Osteoblast (primary cell): Measurements from ENCODE around the gene COPG2. TPM values are rescaled to one million over a fixed set of nuclear protein-coding genes. Genes with fewer than 3 reads are reported as not detected.
A peak's percentile ranks its signal among the peaks of the same experiment; 100 is the strongest.

Source experiments
- DNase-seq: peaks from one replicate; pipeline ENCODE4 v3.0.0; 2011; ENCODE audit warnings: low spot score, mixed read lengths; ENCODE audit not compliant: insufficient read length; ENCODE audit errors: missing footprints
- H2AFZ ChIP-seq: 2 replicates; pipeline ENCODE4 v1.6.0; 2011; ENCODE audit warnings: mild to moderate bottlenecking, low read length
- H3K27ac ChIP-seq: 2 replicates; pipeline ENCODE4 v1.5.1; 2011; ENCODE audit warnings: mild to moderate bottlenecking, low read depth, low read length, moderate library complexity
- H3K27me3 ChIP-seq: 2 replicates; pipeline ENCODE4 v1.6.0; 2012; ENCODE audit warnings: mild to moderate bottlenecking, control low read depth, inconsistent platforms, low read length, moderate library complexity; ENCODE audit not compliant: insufficient read depth
- H3K36me3 ChIP-seq: 2 replicates; pipeline ENCODE4 v1.5.1; 2011; ENCODE audit warnings: mild to moderate bottlenecking, low read length, control low read depth, moderate library complexity; ENCODE audit not compliant: insufficient read depth
- H3K4me1 ChIP-seq: 2 replicates; pipeline ENCODE4 v1.5.1; 2011; ENCODE audit warnings: mild to moderate bottlenecking, low read length, control low read depth, moderate library complexity; ENCODE audit not compliant: insufficient read depth
- H3K4me2 ChIP-seq: 2 replicates; pipeline ENCODE4 v1.6.0; 2011; ENCODE audit warnings: mild to moderate bottlenecking, low read length; ENCODE audit not compliant: insufficient read depth
- H3K4me3 ChIP-seq: fragments of 200-600 bp; sonication (generic); 3 replicates; pipeline ENCODE4 v1.5.1; 2012; ENCODE audit warnings: mild to moderate bottlenecking, low read length, inconsistent platforms; ENCODE audit not compliant: insufficient read depth
- H3K79me2 ChIP-seq: 2 replicates; pipeline ENCODE4 v1.6.0; 2012; ENCODE audit warnings: mild to moderate bottlenecking, low read length, control low read depth, inconsistent platforms; ENCODE audit not compliant: insufficient read depth
- H3K9me3 ChIP-seq: 2 replicates; pipeline ENCODE4 v1.5.1; 2011; ENCODE audit warnings: low read depth, low read length, control low read depth
- H4K20me1 ChIP-seq: 2 replicates; pipeline ENCODE4 v1.6.0; 2012; ENCODE audit warnings: mild to moderate bottlenecking, low read length, control low read depth; ENCODE audit not compliant: insufficient read depth
- total RNA-seq: library from RNA; depleted of rRNA; stranded (reverse); fragments of >200 nt; gene quantifications from 2 replicates; pipeline ENCODE4 v1.2.3, GENCODE V29; 2012
- TF ChIP-seq, protein P1 (sequence below): IDR thresholded peaks from 2 replicates; pipeline ENCODE4 v1.5.1; 2011; ENCODE audit warnings: mild to moderate bottlenecking, low read depth, low read length, moderate library complexity; ENCODE audit errors: extremely low read depth

Gene COPG2
- total RNA-seq, 1 donor, result 59.7 TPM

DNA sequence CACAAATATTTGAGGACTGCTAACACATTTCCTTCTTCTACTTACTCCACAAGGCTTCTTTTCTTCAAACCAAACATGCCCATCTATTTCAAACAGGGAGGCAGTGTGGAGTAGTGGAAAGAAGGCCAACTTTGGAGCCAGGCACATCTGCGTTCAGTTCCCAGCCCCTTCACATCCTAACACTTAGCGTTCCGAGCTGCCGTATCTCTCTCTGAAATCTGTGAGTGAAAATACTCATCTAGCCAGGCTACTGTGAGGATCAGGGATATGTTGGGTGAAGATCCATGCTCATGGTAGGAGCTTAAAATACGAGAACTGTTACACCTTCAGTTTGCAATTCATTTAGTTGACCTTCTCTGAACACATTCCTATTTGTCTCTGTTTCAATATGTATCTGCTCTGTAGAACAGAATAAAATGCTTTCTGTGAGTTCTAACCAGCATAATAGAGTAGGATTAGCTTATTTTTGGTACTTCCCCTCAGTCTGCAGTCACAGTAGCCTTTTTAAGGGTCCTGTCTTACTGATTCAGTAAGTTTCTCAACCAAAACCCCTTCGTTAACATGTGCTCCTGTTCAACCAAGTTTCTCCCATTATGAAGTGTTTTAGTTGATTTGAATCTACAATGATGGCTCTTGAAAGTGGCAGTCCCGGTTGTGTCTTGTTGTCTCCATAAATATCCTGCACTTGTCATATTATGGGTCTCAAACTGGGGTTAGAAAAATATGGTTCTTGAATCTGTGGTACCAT lies 180.0 kb downstream of the COPG2 start:
- peaks cover 4% of the 10 kb centered on the region for H3K27me3 ChIP-seq
- peak overlapping the region; percentile 51 for H3K4me2 ChIP-seq
- H3K27ac ChIP-seq, result no peak overlapping the region
- DNase-seq, result peak; percentile 70
- TF ChIP-seq, protein P1, sequence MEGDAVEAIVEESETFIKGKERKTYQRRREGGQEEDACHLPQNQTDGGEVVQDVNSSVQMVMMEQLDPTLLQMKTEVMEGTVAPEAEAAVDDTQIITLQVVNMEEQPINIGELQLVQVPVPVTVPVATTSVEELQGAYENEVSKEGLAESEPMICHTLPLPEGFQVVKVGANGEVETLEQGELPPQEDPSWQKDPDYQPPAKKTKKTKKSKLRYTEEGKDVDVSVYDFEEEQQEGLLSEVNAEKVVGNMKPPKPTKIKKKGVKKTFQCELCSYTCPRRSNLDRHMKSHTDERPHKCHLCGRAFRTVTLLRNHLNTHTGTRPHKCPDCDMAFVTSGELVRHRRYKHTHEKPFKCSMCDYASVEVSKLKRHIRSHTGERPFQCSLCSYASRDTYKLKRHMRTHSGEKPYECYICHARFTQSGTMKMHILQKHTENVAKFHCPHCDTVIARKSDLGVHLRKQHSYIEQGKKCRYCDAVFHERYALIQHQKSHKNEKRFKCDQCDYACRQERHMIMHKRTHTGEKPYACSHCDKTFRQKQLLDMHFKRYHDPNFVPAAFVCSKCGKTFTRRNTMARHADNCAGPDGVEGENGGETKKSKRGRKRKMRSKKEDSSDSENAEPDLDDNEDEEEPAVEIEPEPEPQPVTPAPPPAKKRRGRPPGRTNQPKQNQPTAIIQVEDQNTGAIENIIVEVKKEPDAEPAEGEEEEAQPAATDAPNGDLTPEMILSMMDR, result no peak
- peaks cover 20% of the 10 kb centered on the region for H3K4me1 ChIP-seq
- H2AFZ ChIP-seq, result peak overlapping the region; percentile 9
- H3K36me3 ChIP-seq, result no peaks in the 10 kb centered on the region
- H3K4me3 ChIP-seq, result no peak overlapping the region
- H3K79me2 ChIP-seq, result peaks cover 14% of the 10 kb centered on the region
- H4K20me1 ChIP-seq, result no peaks in the 10 kb centered on the region
- no peaks in the 10 kb centered on the region for H3K9me3 ChIP-seq

DNA sequence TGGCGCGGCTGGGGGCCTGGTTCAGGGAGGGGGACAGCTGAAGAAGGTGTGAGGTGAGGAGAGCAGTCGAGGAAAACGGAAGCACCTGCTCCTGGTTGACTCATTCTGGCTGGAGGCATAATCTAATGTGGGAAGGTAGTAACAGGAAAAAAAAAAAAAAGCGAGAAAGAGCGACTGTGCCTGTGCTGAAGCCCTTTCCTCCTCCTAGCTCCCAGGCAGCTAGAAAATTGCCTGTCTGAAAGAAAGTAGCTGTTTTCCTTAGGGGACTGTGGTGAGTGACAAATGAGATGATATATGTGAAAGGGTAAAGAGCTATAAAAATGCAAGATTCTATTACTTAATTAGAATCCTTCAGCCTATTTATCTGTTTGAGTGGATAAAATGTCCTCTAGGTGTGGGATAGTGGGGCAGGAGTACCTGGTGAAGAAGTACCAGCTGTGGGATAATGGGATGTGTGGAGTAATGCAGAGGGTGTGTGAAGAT lies 181.6 kb downstream of the COPG2 start:
- peak; percentile 74 for DNase-seq
- no peak overlapping the region for H3K27ac ChIP-seq
- H3K4me1 ChIP-seq, result peaks cover 25% of the 10 kb centered on the region
- H3K27me3 ChIP-seq, result peaks cover 4% of the 10 kb centered on the region
- H3K4me2 ChIP-seq, result no peak overlapping the region
- H4K20me1 ChIP-seq, result no peaks in the 10 kb centered on the region
- no peaks in the 10 kb centered on the region for H3K36me3 ChIP-seq
- H3K79me2 ChIP-seq, result no peaks in the 10 kb centered on the region
- no peaks in the 10 kb centered on the region for H3K9me3 ChIP-seq
- no peak overlapping the region for H3K4me3 ChIP-seq
- no peak overlapping the region for H2AFZ ChIP-seq
- TF ChIP-seq, protein P1, result no peak

DNA sequence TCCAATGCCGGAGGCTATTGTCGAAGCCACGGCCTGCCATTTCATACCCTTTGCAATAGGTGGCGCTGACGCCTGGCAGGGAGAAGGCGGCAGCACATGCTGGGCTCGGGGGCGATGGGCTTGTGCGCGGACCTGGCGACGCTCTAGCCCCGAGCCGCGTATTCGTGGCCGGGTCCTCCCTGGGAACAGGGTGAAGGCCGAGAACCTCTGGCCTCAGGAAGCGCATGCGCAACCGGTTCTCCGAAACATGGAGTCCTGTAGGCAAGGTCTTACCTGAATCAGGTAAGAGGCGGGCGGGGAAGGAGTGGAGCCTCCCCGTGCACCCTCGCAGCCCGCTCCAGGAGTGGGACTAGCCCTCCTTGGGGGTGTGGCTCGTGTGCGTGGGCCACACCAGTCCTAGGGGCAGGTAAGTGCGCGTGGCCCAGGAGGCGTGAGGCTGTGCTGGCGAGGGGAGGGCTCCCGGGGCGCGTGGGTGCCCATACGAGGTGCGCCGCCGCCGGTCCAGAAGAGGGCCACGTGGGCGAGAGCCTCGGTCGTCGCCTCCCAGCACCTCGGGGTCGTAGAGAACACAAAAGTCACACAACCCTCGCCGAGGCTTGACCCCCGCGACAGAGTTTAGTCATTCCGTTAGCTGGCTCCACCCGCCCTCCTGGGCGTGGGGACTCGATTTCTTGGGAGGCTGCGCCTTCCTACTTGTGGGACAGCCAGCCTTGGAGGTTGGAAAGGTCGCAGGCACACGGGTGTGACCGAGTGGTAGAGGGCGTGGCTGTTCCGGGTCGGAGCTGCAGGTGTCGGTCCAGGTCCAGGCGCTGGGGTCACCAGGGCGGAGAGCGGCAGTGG lies 182.2 kb downstream of the COPG2 start:
- peak overlapping the region; percentile 37 for H2AFZ ChIP-seq

More for the DNA sequence above, 182.2 kb downstream of the COPG2 start:
- Histone ChIP-seq H3K4me1 (peaks cover 31% of the 10 kb centered on the region), H3K36me3 (no peaks in the 10 kb centered on the region), H3K4me2 (no peak overlapping the region), H3K27ac (no peak overlapping the region), H3K79me2 (no peaks in the 10 kb centered on the region), H3K4me3 (no peak overlapping the region), H3K27me3 (peaks cover 4% of the 10 kb centered on the region), H3K9me3 (no peaks in the 10 kb centered on the region), H4K20me1 (no peaks in the 10 kb centered on the region)
- DNase-seq, result peak; percentile 62
- TF ChIP-seq, protein P1, result peak; percentile 8
